GM19023 (cell line): ENCODE results near the gene SEMA3F.

Experiments
- ATAC-seq: cut with Tn5 transposase; IDR thresholded peaks from one replicate; pipeline ENCODE4 v1.9.1; 2021; ENCODE audit warnings: mild to moderate bottlenecking, moderate library complexity; ENCODE audit not compliant: unreplicated experiment

SEMA3F gene

DNA sequence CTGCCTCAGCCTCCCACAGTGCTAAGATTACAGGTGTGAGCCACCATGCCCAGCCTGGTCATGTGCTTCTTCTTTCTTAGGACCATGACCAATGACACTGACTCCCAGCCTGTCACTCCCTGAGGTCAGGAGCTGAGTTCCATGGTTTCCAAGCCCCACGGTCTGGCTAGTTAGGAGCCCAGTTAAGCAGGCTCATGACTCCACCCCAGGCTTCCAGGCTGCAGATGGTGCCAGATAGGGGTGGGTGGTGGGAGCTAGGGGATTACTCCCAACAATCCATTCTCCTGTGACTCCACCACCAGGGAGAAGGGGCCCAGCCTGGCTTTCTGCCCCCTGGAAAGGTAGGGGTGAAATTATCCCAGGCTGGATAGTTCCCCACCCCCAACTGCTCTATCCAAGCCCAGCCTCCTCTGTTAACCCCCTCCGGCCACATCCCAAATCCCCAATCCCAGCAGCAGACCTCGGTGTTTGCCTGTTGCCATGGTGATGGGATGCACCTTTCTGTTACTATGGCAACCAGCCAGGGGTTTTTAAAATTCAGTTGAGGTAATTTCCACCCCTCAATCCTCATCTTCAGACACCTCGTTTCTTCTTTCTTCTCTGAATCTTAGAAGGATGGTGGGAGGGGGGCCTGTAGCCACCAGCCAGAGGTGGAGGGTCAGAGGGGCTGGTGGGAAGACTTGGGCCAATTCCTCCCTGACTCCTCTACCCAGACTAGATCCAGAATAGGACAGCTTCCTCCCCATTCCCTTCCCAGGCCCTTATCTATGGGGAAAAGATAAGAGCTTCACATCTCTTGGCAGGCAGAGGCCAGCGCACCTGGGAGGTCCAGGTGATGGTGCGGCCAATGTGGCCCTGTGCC, 22.5 kb upstream of the SEMA3F start:
- ATAC-seq = no peak

GRCh38 chr3:50133283-50133615, 21.9 kb upstream of the SEMA3F start:
- ATAC-seq = no peak

GRCh38 chr3:50134367-50134766, 20.8 kb upstream of the SEMA3F start:
- no peak for ATAC-seq

DNA sequence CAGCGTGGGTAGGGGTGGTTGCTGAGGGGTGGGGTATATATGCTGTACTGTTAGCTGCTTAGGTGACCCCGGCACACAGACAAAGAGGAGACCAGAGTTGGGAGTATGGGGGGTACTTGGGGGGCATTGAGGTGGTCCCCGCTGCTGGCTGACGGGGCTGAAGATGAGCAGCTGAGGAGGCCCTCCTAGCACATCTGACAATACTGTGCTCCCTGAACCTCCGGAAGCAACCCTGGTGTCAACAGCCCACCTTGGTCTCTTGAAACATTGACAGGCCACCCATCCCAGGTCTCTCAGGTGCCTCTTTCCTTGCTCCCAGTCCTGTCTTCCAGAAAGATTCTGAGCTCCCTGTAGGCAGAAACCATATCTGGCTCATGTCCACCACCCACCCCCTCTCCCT, 19.2 kb upstream of the SEMA3F start:
- ATAC-seq = no peak

DNA sequence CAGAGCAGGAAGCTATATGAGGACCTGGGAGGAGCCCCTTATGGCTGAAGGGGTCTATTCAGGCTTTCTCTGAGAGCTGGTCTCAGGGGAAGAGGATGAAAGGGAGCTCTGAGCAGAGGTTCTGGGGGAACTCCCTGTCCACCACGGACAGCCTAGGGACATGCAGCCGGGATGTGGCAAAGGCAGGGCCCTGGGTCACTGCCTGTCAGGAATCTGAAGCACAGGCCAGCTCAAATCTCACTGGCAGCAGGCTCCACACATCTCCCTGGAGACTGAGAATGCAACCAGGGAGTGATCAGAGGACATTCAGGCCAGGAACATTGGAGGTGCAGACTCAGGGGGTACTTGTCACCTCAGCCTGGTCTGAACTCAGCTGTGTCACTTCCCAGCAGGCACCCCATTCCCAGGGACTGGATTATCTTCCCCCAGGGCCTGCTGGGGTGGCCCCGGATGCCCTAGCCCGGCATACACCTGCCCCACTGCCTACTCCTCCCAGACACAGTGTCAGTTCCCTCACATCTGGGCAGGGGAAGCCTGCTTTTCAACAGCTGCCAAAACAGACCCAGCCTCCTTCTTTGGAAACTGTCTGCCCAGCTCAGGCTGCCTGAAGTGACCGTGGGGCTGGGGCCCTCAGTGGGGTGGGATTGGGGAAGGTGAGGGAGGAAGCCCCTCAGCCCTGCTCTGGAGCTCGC, 18.3 kb upstream of the SEMA3F start:
- no peak for ATAC-seq

DNA sequence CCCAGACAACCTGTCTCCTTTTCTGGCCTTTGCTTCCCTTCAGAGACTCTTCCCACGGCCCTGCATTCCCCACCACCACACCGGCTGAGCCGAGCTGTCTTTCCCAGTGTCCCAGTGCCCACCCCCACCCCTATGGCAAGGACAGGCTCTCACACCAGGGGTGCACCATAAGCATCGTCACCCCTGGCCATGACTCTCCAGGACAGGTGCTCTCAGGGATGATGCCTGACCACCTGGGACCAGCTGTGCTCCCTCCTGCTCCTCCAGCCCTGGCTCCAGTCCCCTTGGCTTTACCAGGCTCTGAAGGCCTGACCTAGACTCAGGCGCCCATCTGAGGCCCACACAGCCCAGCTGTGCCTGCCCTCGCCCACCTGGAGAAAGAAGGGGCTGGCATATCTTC, 17.6 kb upstream of the SEMA3F start:
- no peak for ATAC-seq

GRCh38 chr3:50138266-50139200, 16.6 kb upstream of the SEMA3F start:
- ATAC-seq = no peak

DNA sequence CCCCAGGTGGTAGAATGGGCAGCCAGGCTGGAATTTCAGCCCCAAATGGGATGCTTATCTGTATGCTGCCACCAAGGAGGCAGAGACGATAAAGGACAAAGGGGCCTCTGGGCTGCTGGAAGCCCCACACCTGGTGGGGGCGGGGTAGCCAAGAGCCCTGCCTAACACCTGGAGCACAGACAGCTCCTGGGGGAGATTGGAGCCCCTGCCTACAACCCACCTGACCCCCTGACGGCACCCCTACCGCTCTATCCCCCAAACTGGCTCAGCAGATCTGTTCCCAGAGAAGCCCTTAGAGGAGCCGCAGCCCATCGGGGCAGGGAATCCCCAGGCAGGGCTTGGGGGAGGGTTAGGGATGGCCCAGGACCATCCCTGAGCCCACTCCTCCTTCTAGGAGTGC, 15.8 kb upstream of the SEMA3F start:
- ATAC-seq = no peak

DNA sequence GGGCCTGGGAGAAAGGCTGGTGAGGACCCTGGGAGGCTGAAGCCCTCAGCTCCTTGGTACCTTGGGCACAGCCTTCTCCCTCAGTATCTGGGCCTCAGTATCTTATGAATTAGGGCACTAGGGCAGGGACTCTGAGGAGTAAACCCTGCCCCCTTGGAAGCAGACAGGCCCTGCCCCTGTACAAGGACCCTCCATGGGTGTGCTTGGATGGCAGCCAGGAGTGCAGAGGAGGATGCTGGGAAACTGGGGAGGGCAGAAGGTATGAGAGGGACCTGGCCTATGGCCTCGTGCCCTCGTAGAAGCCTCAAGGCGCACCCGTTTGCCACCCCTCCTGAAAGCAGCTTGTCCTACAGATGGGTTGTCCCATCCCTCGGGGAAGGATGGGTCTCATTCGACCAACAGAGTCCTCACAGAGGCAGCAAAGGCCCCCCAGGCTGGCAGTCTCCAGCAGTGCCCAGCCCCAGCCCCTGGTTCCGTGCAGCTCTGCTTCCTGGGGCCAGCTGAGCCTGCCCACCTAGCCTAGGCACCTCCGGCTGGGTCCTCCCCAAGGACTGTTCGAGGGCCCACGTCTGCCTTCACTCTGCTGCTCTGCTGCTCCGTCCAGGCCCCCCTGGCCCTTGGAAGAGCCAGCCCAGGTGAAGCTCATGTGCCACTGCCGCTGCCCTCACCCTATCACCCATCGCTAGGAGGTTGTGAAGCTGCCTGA, 15.3 kb upstream of the SEMA3F start:
- ATAC-seq = no peak

DNA sequence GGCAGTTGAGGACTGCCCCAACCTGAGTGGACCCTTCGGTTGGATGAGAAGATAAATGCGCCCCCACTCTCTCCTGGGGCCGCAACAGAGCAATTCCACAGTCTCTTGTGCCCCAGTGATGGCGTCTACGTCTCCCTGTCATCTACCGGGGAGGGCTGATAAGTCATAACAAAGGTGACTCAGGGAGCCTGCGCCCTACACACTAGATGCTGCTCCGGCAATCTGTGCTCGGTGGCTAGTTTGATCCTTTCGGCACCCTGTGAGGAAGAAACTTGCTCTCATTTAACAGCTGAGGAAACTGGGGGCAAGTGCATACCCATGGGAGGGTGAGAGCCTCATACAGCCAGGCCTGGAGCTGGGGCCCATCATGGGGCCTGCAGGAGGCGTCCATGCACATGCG, 14.1 kb upstream of the SEMA3F start:
- ATAC-seq = no peak

DNA sequence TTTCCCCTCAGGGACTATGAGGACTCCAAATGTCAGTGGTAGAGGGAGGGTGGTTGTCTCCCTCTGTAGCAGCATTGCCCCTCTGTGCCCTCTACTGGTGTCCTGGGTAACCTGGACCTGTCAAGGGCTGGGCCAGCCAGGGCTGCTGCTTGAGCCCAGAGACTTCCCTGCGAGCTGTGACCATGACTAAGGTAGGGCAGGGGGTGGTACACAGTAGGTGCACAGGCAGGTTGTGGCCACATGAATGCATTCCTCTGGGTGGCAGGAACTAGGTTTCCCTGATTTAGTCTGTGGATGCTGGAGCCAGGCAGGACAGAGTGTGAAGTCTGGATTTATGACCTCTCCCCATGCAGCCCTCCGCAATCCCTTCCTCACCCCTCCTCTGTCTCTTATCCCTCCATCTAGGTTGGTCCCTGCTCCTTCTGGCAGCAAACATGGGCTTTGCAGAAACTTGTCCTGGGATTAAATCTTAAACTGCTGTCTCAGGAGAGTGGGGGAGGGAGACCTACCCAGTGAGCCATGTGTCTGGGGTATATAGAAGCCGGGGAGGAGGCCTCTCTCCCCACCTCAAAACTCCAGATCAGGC, 8.7 kb upstream of the SEMA3F start:
- ATAC-seq = no peak

GRCh38 chr3:50147016-50147415, 8.1 kb upstream of the SEMA3F start:
- ATAC-seq = no peak

DNA sequence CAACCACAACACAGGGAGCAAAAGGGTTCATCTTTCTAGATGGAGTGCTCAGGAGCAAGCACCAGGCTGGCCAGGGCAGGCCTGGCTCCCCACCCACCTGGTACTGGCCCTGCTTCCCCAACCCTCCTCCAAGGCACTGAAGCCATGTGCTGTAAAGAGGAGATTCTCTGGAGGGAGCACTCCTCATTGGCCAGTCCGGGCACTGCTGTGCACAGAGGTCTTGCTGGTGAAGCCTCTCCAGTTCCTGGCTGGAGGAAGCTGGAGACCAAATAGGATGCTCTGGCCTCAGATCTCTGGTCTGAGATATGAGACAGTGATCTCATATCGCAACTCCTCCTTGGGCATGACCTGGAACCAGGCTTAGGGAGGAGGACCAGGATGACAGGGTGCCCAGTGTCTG, 7.7 kb upstream of the SEMA3F start:
- ATAC-seq = no peak

GRCh38 chr3:50147861-50148260, 7.3 kb upstream of the SEMA3F start:
- ATAC-seq = no peak

DNA sequence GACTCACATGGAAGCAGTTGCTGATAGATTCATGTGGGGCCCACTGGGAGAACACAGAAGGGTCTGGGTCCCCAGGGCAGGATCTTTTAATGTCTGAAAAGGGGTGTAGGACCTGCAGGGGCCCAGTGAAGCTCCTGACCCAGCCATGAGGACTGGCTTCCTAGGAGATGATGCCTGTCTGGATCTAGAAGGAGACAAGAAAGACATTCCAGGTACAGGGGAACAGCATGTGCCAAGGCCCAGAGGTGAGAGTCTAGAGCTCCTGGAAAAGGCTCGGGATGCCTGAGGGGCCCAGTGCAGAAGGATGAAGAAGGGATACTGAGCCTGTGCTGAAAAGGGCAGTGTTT, 4.7 kb upstream of the SEMA3F start:
- ATAC-seq = no peak

DNA sequence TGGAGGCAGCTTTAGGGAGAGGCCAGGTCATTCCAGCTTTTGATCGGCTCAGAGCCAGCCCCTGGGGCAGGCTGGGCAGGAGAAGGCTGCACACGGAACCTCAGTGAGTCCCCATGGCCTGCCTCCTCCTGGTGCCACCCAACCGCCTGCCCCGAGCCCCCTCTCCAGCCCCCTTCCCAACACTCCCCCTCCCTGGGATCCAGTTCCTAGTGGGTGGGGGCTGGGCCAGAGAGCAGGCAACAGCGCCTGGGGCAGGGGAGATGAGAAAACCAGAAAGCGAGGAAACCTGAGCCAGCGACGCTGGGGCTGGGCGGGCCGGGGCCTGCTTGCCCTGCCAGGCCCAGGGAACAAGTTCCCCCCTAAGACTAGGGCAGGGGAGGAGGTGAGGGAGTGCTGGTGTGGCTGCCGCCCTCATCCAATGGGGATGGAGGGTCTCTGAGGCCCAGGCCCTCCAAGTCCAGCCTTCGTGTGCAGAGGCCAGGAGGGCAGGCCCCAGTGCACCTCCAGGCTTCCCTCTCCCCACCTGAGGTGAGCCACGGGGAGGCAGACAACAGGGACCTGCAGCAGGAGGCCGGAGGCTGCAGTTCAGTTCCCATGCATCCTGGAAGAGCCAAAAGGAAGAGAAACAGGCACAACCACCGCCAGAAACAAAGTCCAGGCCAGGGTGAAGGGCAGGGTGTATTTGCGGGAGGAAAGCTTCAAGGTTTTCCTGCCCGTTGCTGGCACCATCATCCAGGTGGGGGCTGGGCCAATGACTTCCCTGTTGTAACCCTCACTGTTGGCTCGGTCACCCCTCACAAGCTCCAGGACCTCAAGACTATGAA, 4.0 kb upstream of the SEMA3F start:
- no peak for ATAC-seq

GRCh38 chr3:50151728-50152127, 3.4 kb upstream of the SEMA3F start:
- no peak for ATAC-seq

- ATAC-seq = no peak
These were observed 1.2 kb upstream of the SEMA3F start for GRCh38 chr3:50153782-50154475.

- peak; percentile 35 for ATAC-seq
These were observed 666 bp upstream of the SEMA3F start for GRCh38 chr3:50154476-50154839.
